ENCODE data around the gene STX18. TPM values are rescaled to one million over a fixed set of nuclear protein-coding genes. Genes with fewer than 3 reads are reported as not detected.

STX18 gene
- total RNA-seq, 4 donors from 2014 or later, result 17.8 to 25.4 (median 23.4) TPM

DNA sequence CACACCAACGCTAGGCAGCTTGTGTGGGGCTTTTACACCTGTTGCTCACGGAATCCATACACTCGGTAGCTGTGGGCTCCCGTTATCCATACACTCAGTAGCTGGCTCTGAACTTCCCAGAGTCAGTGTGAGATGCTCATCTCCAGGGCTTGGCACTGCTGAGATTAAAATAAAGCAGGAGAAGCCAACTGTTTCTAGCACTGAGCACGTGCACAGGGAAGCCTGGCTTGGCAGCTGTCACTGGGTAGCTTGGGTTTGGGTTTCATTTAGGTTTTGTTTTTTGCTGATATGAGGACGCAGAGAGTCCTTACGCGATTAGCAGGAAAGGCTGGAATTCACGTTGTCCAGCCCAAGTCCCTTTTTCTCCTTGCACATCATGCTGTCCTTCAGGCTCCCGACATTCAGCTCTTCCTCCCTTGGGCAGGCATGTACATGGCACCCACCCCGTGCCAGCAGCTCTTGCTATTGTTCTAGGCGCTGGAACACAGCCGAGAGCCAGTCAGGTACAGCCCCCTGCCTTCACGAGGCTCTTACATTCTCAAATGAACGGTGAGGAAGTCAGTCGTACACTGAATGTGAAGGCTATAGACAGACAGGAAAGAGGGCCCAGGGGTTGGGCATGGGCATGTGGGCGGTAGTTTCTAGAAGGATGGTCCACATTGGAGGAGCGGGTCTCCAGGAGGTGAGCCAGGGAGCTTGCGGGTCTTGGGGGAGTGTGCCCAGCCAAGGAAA, 129.0 kb downstream of the STX18 start:
- Histone ChIP-seq H3K4me3 (no peak overlapping the region), H3K36me3 (peaks cover 0 to 27% of the 10 kb centered on the region in 2 donors), H3K4me1 (no peaks in the 10 kb centered on the region), H3K27me3 (peaks cover 2% of the 10 kb centered on the region), H3K27ac (no peak overlapping the region), H3K9me3 (no peaks in the 10 kb centered on the region)
- no peak for ATAC-seq
- no peak for TF ChIP-seq POLR2A (IDR thresholded peaks at IDR 0.05)
- WGBS, 2 donors (ENCODE audit: low coverage in 1 of 2), result 73 to 85% methylated on average over 4 to 9 of the region's 19 CpGs

DNA sequence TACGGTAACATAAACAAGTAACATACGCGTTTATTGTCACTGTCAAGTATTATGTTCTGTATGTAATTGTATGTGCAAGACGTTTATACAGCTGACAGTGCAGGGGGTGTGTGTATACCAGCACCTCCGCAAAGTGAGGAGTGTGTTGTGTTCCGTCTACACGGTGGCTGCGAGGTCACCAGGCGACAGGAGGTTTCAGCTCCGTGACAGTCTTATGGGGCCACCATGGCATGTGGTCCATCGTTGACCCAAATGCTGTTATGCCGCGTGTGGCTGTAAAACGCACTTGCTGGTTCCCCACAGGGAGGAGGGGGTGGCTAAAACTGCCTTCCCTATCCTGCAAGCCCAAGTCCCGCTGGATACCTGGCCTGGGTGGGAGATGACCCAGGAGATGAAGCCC, 129.9 kb downstream of the STX18 start:
- WGBS, 2 donors (ENCODE audit: low coverage in 1 of 2), result 44 to 54% methylated on average over 4 to 10 of the region's 15 CpGs
- peaks cover 0 to 18% of the 10 kb centered on the region in 2 donors for H3K36me3 ChIP-seq
- TF ChIP-seq POLR2AphosphoS5 (IDR thresholded peaks at IDR 0.05) (no peak), CTCF (IDR thresholded peaks at IDR 0.05) (no peak), EP300 (IDR thresholded peaks at IDR 0.05) (no peak), POLR2A (IDR thresholded peaks at IDR 0.05) (no peak)
- peaks cover 11% of the 10 kb centered on the region for H3K27me3 ChIP-seq
- no peaks in the 10 kb centered on the region for H3K4me1 ChIP-seq
- no peak for ATAC-seq
- H3K4me3 ChIP-seq, result no peak overlapping the region
- no peak overlapping the region for H3K27ac ChIP-seq
- H3K9me3 ChIP-seq, result no peaks in the 10 kb centered on the region

DNA sequence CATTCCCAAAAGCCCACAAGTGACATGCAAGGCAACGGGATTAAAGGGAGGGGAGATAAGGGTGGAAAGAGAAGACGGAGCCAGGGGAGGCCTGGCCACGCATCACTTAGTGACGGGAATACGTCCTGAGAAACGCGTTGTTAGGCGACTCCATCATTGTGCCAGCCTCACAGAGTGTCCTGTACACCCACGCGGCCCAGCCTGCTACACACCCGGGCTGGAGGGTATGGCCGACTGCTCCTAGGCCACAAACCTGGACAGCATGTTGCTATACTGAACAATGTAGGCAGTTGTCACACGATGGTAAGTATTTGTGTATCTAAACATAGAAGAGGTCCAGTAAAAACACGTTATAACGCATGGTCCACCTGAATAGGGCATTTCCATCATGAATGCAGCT, 131.6 kb downstream of the STX18 start:
- ATAC-seq, result no peak
- Histone ChIP-seq H3K4me1 (no peaks in the 10 kb centered on the region), H3K36me3 (peaks cover 0 to 2% of the 10 kb centered on the region in 2 donors), H3K27me3 (peaks cover 27% of the 10 kb centered on the region), H3K27ac (no peak overlapping the region), H3K9me3 (no peaks in the 10 kb centered on the region), H3K4me3 (no peak overlapping the region)
- TF ChIP-seq CTCF (IDR thresholded peaks at IDR 0.05) (no peak), POLR2A (IDR thresholded peaks at IDR 0.05) (no peak), POLR2AphosphoS5 (IDR thresholded peaks at IDR 0.05) (no peak), EP300 (IDR thresholded peaks at IDR 0.05) (no peak)
- WGBS, 2 donors (ENCODE audit: low coverage in 1 of 2), result 84 to 88% methylated on average over 12 to 13 of the region's 15 CpGs

DNA sequence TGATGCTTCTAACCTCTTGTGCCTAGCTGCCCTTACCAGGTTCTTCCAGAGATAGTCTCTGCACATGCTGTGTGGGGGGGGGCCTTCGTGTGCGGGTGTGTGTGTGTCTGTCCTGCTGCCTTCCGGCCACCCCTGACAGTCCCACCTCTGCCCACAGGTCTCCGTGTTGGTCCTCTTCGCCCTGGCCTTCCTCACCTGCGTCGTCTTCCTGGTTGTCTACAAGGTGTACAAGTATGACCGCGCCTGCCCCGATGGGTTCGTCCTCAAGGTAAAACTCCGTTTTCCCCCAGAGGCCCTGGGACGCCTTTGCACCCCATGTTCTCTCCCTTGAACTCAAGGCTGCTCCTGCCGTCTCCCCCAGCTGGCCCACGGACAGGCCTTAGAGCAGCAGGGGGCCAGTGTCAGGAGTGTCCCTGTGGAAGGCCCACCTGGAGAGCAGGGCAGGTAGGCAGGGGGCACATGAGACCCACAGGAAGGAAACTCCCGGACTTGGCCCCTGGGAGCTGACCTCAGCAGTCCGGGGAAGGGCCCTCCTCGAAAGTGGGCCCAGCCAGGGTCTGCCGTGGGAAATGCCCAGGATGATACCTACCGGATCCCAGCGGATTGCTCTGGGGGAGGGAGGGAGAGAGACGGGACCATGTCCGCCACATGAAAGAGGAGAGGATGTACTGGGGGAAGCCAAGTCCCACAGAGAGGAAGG, 132.3 kb downstream of the STX18 start:
- Histone ChIP-seq H3K27ac (no peak overlapping the region), H3K4me3 (no peak overlapping the region), H3K27me3 (peaks cover 32% of the 10 kb centered on the region), H3K4me1 (no peaks in the 10 kb centered on the region), H3K9me3 (no peaks in the 10 kb centered on the region), H3K36me3 (no peaks in the 10 kb centered on the region)
- WGBS, 2 donors (ENCODE audit: low coverage in 1 of 2), result 76 to 91% methylated on average over 5 to 6 of the region's 23 CpGs
- ATAC-seq, result no peak
- TF ChIP-seq EP300 (IDR thresholded peaks at IDR 0.05) (no peak), CTCF (IDR thresholded peaks at IDR 0.05) (no peak), POLR2A (IDR thresholded peaks at IDR 0.05) (no peak), POLR2AphosphoS5 (IDR thresholded peaks at IDR 0.05) (no peak)

DNA sequence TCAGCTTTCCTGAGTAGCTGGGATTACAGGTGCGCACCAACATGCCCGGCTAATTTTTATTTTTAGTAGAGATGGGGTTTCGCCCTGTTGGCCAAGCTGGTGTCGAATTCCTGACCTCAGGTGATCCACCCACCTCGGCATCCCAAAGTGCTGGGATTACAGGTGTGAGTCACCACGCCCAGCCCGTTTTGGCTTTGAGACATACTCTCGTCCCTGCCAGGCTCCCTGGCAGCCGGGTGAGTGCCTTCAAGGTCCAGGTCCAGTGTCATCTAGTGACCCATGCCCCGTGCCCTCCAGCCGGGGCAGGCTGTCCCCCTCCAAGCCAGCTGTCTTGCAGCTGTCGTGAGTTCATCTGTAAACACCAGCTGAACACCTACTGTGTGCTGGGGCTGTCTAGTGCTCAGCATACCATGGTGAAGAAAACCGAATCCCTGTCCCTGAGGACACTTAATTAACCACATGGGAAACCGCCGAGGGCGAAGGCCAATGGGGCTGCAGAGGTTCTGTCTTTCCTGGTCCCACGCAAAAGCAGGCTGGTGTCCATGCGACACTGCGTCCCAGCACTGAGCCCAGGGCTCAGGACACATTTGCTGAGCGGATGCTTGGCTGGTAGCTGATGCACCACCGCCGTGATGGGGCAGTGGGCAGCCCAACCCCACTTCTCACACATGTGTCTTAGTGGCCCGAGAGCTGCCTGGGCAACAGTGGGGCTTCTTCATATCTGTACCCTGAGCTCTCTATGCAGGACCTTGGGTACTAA, 133.1 kb downstream of the STX18 start:
- TF ChIP-seq EP300 (IDR thresholded peaks at IDR 0.05) (no peak), CTCF (IDR thresholded peaks at IDR 0.05) (no peak), POLR2A (IDR thresholded peaks at IDR 0.05) (no peak), POLR2AphosphoS5 (IDR thresholded peaks at IDR 0.05) (no peak)
- WGBS, 2 donors (ENCODE audit: low coverage in 1 of 2), result 34% methylated on average over 4 of the region's 23 CpGs; no CpG with 5 or more reads in 1 of the 2 donors
- Histone ChIP-seq H3K27me3 (peaks cover 40% of the 10 kb centered on the region), H3K4me3 (no peak overlapping the region), H3K27ac (no peak overlapping the region), H3K9me3 (no peaks in the 10 kb centered on the region), H3K36me3 (no peaks in the 10 kb centered on the region), H3K4me1 (no peaks in the 10 kb centered on the region)
- no peak for ATAC-seq
